GM21825 (cell line): ENCODE results near the gene PPP2R3B.
"Not testable (repeated sequence)": the region's sequence is repeated elsewhere in the genome, so short reads cannot be mapped to it uniquely, and the experiment has no call there.

Experiments
- ATAC-seq: cut with Tn5 transposase; IDR thresholded peaks from one replicate; pipeline ENCODE4 v1.9.1; 2021; ENCODE audit warnings: mild to moderate bottlenecking, moderate library complexity; ENCODE audit not compliant: unreplicated experiment

PPP2R3B gene

GRCh38 chrX:353566-354535 lies 32.9 kb downstream of the PPP2R3B start:
- ATAC-seq: no peak

- no peak for ATAC-seq
Observed at GRCh38 chrX:352582-353314, 34.0 kb downstream of the PPP2R3B start.

- no peak for ATAC-seq
Observed at GRCh38 chrX:352181-352580, 34.5 kb downstream of the PPP2R3B start.

- no peak for ATAC-seq
Observed at GRCh38 chrX:351736-352135, 35.0 kb downstream of the PPP2R3B start.

- ATAC-seq: not testable (repeated sequence)
Observed at GRCh38 chrX:351324-351641, 35.4 kb downstream of the PPP2R3B start.

- no peak for ATAC-seq
Observed at GRCh38 chrX:350534-351323, 36.0 kb downstream of the PPP2R3B start.

- no peak for ATAC-seq
Observed at GRCh38 chrX:350148-350533, 36.6 kb downstream of the PPP2R3B start.

- ATAC-seq: no peak
Observed at GRCh38 chrX:349702-350101, 37.0 kb downstream of the PPP2R3B start.

- ATAC-seq: no peak
Observed at GRCh38 chrX:349196-349595, 37.5 kb downstream of the PPP2R3B start.

GRCh38 chrX:348461-349117 lies 38.1 kb downstream of the PPP2R3B start:
- ATAC-seq: no peak

- ATAC-seq: no peak
Observed at GRCh38 chrX:347351-348117, 39.2 kb downstream of the PPP2R3B start.

- ATAC-seq: no peak
Observed at GRCh38 chrX:346034-346813, 40.5 kb downstream of the PPP2R3B start.

- ATAC-seq: no peak
Observed at GRCh38 chrX:345020-345925, 41.4 kb downstream of the PPP2R3B start.

- no peak for ATAC-seq
Observed at GRCh38 chrX:344371-344901, 42.3 kb downstream of the PPP2R3B start.

GRCh38 chrX:341541-342101 lies 45.1 kb downstream of the PPP2R3B start:
- ATAC-seq: no peak

GRCh38 chrX:340641-341423 lies 45.9 kb downstream of the PPP2R3B start:
- ATAC-seq: no peak

- no peak for ATAC-seq
Observed at GRCh38 chrX:340121-340520, 46.6 kb downstream of the PPP2R3B start.
